Activated B cell treated with CpG ODN at 0.5 μM for 24 hours (primary cell): ENCODE results near the gene LRCOL1. TPM values are rescaled to one million over a fixed set of nuclear protein-coding genes. Genes with fewer than 3 reads are reported as not detected.

Experiments used
- ATAC-seq: fragments of 200-7000 bp; cut with Tn5 transposase; one replicate; pipeline ENCODE4 v1.10.0; 2021; ENCODE audit warnings: low read depth, mild to moderate bottlenecking, moderate library complexity
- CTCF ChIA-PET: fragments of 350-600 bp; sonication (Branson Sonifier 250); formaldehyde crosslinking; loops from one replicate; lab custom pipeline; 2021; ENCODE audit warnings: antibody characterized with exemption; lab: Charles Lee
- POLR2A ChIA-PET: fragments of 350-600 bp; sonication (Branson Sonifier 250); formaldehyde crosslinking; loops from one replicate; lab custom pipeline; 2021; ENCODE audit warnings: antibody characterized with exemption; lab: Charles Lee
- DNase-seq: peaks from one replicate; pipeline ENCODE4 v3.0.0; 2022
- H3K27ac Mint-ChIP-seq: one replicate; pipeline ENCODE4 v1.8.0; 2020; ENCODE audit warnings: mixed read lengths
- H3K27me3 Mint-ChIP-seq: one replicate; pipeline ENCODE4 v1.8.0; 2021; ENCODE audit warnings: mixed read lengths
- H3K36me3 Mint-ChIP-seq: one replicate; pipeline ENCODE4 v1.8.0; 2021; ENCODE audit warnings: low read depth, mixed read lengths
- H3K4me1 Mint-ChIP-seq: one replicate; pipeline ENCODE4 v1.8.0; 2021; ENCODE audit warnings: mixed read lengths
- H3K4me3 Mint-ChIP-seq: one replicate; pipeline ENCODE4 v1.8.0; 2020; ENCODE audit warnings: mild to moderate bottlenecking, mixed read lengths
- H3K9me3 Mint-ChIP-seq: one replicate; pipeline ENCODE4 v1.8.0; 2020; ENCODE audit warnings: mixed read lengths
- CTCF ChIP-seq: fragments of 200-600 bp; IDR thresholded peaks from one replicate; pipeline ENCODE4 v1.8.0; 2022; ENCODE audit warnings: antibody characterized with exemption, mild to moderate bottlenecking
- intact Hi-C: fragments of 100-400 bp; cut with micrococcal nuclease; formaldehyde crosslinking; loops from one replicate; pipeline ENCODE4 v1.15.1; 2024
- total RNA-seq: library from RNA; stranded (reverse); gene quantifications from 2 replicates; pipeline ENCODE4 v1.2.3, GENCODE V29; 2022

Gene LRCOL1
- total RNA-seq, 1 donor from 2014 or later = not detected

GRCh38 chr12:132641811-132642650 lies 31.6 kb upstream of the LRCOL1 start:
- CTCF ChIA-PET = no interaction called here
- Mint-ChIP-seq H3K27ac (no peak overlapping the region), H3K4me1 (no peaks in the 10 kb centered on the region), H3K4me3 (no peak overlapping the region), H3K27me3 (no peaks in the 10 kb centered on the region), H3K36me3 (peaks cover 61% of the 10 kb centered on the region), H3K9me3 (no peaks in the 10 kb centered on the region)
- POLR2A ChIA-PET = no interaction called here
- no peak for ATAC-seq
- intact Hi-C loops = no loop called here
- TF ChIP-seq CTCF = no peak
- no peak for DNase-seq

- Mint-ChIP-seq H3K9me3 (no peaks in the 10 kb centered on the region), H3K27ac (no peak overlapping the region), H3K4me3 (no peak overlapping the region), H3K27me3 (no peaks in the 10 kb centered on the region), H3K36me3 (peaks cover 60% of the 10 kb centered on the region), H3K4me1 (no peaks in the 10 kb centered on the region)
- intact Hi-C loops = no loop called here
- ATAC-seq (no peak), DNase-seq (no peak)
- POLR2A ChIA-PET = no interaction called here
- CTCF ChIA-PET = interaction anchor here (0.9 kb wide), 1 partner anchor 26 kb away, joined by 3 read pairs; no protein-coding TSS in a partner anchor
- no peak for TF ChIP-seq CTCF
Measured at GRCh38 chr12:132640936-132641335, 30.6 kb upstream of the LRCOL1 start.

- no peak for ATAC-seq
- H3K9me3 Mint-ChIP-seq = no peaks in the 10 kb centered on the region
- no peaks in the 10 kb centered on the region for H3K27me3 Mint-ChIP-seq
- H3K4me1 Mint-ChIP-seq = peaks cover 2% of the 10 kb centered on the region
- no peak overlapping the region for H3K4me3 Mint-ChIP-seq
- POLR2A ChIA-PET = no interaction called here
- TF ChIP-seq CTCF = no peak
- intact Hi-C loops = loop anchor here (2.0 kb wide), 1 partner anchor 39 kb away; no protein-coding TSS in a partner anchor
- H3K36me3 Mint-ChIP-seq = peaks cover 64% of the 10 kb centered on the region
- CTCF ChIA-PET = interaction anchor here (0.9 kb wide), 1 partner anchor 25 kb away, joined by 3 read pairs; no protein-coding TSS in a partner anchor
- no peak overlapping the region for H3K27ac Mint-ChIP-seq
- no peak for DNase-seq
Measured at GRCh38 chr12:132639956-132640520, 29.7 kb upstream of the LRCOL1 start.

GRCh38 chr12:132638541-132639408 lies 28.4 kb upstream of the LRCOL1 start:
- ATAC-seq (no peak), DNase-seq (no peak)
- Mint-ChIP-seq H3K4me1 (peaks cover 9% of the 10 kb centered on the region), H3K27me3 (no peaks in the 10 kb centered on the region), H3K4me3 (no peak overlapping the region), H3K27ac (no peak overlapping the region), H3K9me3 (no peaks in the 10 kb centered on the region), H3K36me3 (peaks cover 75% of the 10 kb centered on the region)
- ChIA-PET POLR2A (no interaction called here), CTCF (interaction anchor here (1.2 to 1.9 kb wide), 5 partner anchors 10 to 485 kb away, joined by 3 to 6 read pairs (median 5); no protein-coding TSS in a partner anchor)
- intact Hi-C loops = loop anchor here (2.0 kb wide), 1 partner anchor 38 kb away; no protein-coding TSS in a partner anchor
- TF ChIP-seq CTCF = no peak
